Fibroblast of villous mesenchyme (primary cell): ENCODE data around the gene EFNB2. TPM values are rescaled to one million over a fixed set of nuclear protein-coding genes. Genes with fewer than 3 reads are reported as not detected.

Experiments used
- DNase-seq: peaks from one replicate; pipeline ENCODE4 v3.0.0-alpha.2; 2010; ENCODE audit warnings: low read depth
- H3K4me3 ChIP-seq: 2 replicates; pipeline ENCODE4 v1.5.1; 2011; ENCODE audit warnings: low read depth, mild to moderate bottlenecking, low read length
- CTCF ChIP-seq: IDR thresholded peaks from 2 replicates; pipeline ENCODE4 v1.5.1; 2012; ENCODE audit warnings: low read depth, mild to moderate bottlenecking, low read length; ENCODE audit not compliant: insufficient read depth
- total RNA-seq: library from RNA; depleted of rRNA; stranded (reverse); fragments of >200 nt; gene quantifications from 2 replicates; pipeline ENCODE4 v1.2.3, GENCODE V29; 2012

Gene EFNB2
- total RNA-seq, 1 donor, result 10.8 TPM

GRCh38 chr13:106490569-106491321 is 44.7 kb downstream of the EFNB2 start:
- DNase-seq, result no peak
- no peak for TF ChIP-seq CTCF
- no peak overlapping the region for H3K4me3 ChIP-seq

DNA sequence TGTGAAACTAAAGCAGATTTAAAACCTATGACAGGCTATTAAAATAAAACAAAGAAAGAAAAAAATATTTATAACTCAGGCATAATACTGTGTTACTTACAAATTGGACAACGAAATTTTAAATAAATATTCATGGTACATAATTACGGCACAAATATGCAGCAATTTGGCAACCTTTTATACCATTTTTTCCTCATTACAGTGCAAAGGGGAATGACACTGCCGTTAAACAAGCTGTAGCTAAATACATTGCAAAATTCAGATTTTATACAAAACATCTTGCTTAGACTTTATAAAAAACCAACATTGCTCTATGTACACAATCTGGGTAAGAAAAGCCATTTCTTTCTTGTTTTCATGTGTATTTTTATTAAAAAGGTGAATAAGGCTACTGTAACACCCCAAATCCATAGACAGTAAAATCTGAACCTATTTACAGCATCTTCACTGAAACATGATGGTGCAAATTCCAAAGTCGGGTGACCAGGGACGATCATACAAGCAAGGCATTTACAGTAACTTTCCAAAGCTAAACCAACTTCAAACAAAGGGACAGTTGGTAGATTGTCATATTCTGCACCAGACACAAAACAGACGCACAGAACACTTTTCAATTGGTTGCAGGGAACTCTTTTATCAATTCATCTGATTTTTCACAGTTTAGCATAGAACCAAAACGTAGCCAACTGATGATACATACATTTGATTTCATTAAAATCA is 45.5 kb downstream of the EFNB2 start:
- H3K4me3 ChIP-seq, result no peak overlapping the region
- no peak for TF ChIP-seq CTCF
- DNase-seq, result no peak

DNA sequence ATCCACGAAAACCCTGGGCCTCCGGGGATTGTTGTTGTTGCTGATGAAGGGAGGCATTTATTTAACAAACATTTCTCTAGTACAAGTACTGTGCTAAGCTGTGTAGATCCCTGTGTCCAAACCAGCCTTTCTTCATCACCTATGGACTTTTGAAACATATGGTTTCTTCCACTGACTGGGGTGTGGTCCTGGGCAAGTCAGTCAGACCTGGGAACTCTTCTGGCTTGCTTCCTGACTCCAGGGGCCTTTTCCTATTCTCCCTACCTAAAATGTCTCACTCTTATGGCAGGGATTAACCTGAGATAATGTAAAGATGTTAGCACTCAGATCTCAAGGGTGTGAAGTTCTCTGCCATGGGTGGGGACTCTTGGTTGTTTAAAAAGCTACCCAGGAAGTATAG is 46.8 kb downstream of the EFNB2 start:
- DNase-seq, result no peak
- no peak overlapping the region for H3K4me3 ChIP-seq
- TF ChIP-seq CTCF, result no peak

GRCh38 chr13:106488076-106488475 is 47.4 kb downstream of the EFNB2 start:
- no peak for DNase-seq
- no peak for TF ChIP-seq CTCF
- no peak overlapping the region for H3K4me3 ChIP-seq

DNA sequence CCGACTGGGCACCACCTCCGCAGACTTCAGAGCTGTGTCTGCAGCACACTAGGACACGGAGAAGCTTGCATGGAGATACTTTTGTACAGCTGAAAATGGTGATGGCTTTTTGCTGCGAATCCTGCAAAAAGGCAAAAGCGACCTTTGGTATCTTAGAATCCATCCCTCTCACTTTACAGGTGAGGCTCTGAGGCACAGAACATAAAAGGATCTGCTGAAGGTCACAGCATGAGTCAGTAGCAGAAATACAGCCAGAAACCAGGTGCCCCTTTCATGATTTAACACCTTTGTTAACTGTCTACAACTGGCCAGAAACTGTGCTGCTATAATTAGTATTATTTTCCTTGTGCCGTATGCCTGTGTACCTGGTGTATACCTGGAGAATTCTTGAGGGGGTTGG is 48.3 kb downstream of the EFNB2 start:
- DNase-seq, result no peak
- H3K4me3 ChIP-seq, result no peak overlapping the region
- no peak for TF ChIP-seq CTCF

DNA sequence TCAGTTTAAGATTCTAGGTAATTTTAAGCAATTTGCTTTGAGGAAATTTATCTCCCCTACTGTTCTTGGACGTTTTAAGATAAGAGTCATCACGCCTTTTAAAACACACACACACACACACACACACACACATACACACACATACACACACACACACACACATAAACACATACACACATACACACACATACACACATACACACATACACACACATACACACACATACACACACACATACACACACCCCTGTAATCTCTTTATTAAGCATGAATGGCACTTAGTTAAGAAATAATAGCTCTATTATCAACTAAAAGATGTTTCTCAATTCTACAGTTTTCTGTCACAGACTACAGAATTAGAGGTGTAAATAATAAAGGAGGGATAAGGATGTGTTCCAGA is 49.2 kb downstream of the EFNB2 start:
- no peak for TF ChIP-seq CTCF
- no peak overlapping the region for H3K4me3 ChIP-seq
- no peak for DNase-seq
